Embryonic facial prominence (tissue), 1 donor: Measurements from ENCODE around the gene PER2.

Experiments
- DNase-seq: peaks from one replicate; pipeline ENCODE4 v3.0.0-alpha.2; 2016; ENCODE audit errors: extremely low spot score

PER2 gene

GRCh38 chr2:238269741-238270140 is 18.7 kb downstream of the PER2 start:
- DNase-seq, result no peak

- no peak for DNase-seq
Measured at GRCh38 chr2:238267884-238268680, 20.3 kb downstream of the PER2 start.

- no peak for DNase-seq
Measured at GRCh38 chr2:238267341-238267710, 21.1 kb downstream of the PER2 start.

GRCh38 chr2:238265605-238266004 is 22.8 kb downstream of the PER2 start:
- DNase-seq, result no peak

GRCh38 chr2:238264072-238264460 is 24.3 kb downstream of the PER2 start:
- no peak for DNase-seq

- DNase-seq, result peak; percentile 70
Measured at GRCh38 chr2:238263204-238264071, 25.0 kb downstream of the PER2 start.

- no peak for DNase-seq
Measured at GRCh38 chr2:238262496-238263122, 25.8 kb downstream of the PER2 start.

- DNase-seq, result no peak
Measured at GRCh38 chr2:238261718-238262375, 26.6 kb downstream of the PER2 start.

- DNase-seq, result no peak
Measured at GRCh38 chr2:238260883-238261282, 27.5 kb downstream of the PER2 start.

- DNase-seq, result no peak
Measured at GRCh38 chr2:238259061-238260020, 29.1 kb downstream of the PER2 start.

GRCh38 chr2:238257786-238258700 is 30.4 kb downstream of the PER2 start:
- no peak for DNase-seq

GRCh38 chr2:238256594-238257104 is 31.8 kb downstream of the PER2 start:
- DNase-seq, result no peak

- DNase-seq, result no peak
Measured at GRCh38 chr2:238256111-238256510, 32.3 kb downstream of the PER2 start.

GRCh38 chr2:238255636-238256035 is 32.8 kb downstream of the PER2 start:
- DNase-seq, result no peak

- DNase-seq, result no peak
Measured at GRCh38 chr2:238255151-238255551, 33.3 kb downstream of the PER2 start.

GRCh38 chr2:238254095-238254723 is 34.2 kb downstream of the PER2 start:
- DNase-seq, result no peak

GRCh38 chr2:238252766-238253630 is 35.4 kb downstream of the PER2 start:
- DNase-seq, result no peak

- DNase-seq, result no peak
Measured at GRCh38 chr2:238251986-238252385, 36.4 kb downstream of the PER2 start.
